HG02623 (cell line): ENCODE data around the gene IL17B.

ENCODE experiments used
- ATAC-seq: cut with Tn5 transposase; IDR thresholded peaks from one replicate; pipeline ENCODE4 v1.9.1; 2021; ENCODE audit warnings: moderate library complexity; ENCODE audit not compliant: unreplicated experiment

The IL17B gene

DNA sequence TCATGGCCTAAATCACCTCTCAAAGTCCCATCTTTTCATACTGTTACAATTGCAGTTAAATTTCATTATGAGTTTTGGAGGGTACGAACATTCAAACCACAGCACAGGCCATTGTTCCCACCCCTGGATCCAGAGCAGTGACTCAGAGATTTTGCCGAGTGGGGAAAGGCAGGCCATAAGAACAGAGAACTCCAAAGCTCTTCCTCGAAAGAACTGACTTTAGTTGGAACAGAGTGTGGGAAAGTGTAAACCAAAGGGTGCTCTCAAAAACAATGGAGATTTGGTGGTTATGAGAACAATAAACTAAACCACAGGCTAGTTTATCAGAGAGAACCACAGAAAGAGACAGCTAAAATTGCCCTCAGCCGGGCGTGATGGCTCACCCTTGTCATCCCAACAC lies 53.2 kb downstream of the IL17B start:
- ATAC-seq: no peak

DNA sequence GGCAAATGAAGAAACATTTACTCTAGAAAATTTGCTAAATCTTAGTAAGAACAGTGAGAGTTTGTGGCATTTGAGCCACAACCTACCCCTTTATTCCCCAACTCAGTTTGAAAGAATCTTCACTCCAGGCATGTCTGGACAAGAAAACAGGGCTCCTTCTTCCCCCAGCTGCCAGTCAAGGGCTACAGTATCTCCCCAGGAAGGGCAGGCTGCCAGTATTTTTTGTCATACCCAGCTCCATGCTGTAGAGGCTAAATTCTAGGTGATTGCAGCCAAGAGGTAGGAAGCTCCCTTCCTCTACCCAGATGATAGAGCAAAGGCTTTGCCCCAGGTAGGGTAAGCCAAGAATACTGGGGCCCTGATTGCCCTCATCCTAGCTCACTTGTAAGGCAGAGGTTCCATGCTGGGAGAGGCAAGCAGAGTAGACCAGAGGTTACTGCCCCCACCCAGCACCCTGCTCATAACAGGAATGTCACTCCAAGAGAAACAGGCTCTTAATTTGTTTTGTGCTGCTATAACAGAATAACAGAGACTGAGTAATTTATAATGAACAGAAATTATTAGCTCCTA lies 53.8 kb downstream of the IL17B start:
- no peak for ATAC-seq

GRCh38 chr5:149324641-149325040 lies 54.5 kb downstream of the IL17B start:
- ATAC-seq: no peak
